Measurements from ENCODE around the gene TBL1Y.
"Not testable (repeated sequence)": the region's sequence is repeated elsewhere in the genome, so short reads cannot be mapped to it uniquely, and the experiment has no call there.

Gene TBL1Y

GRCh38 chrY:6910372-6911252, at the start of gene TBL1Y:
TBL1Y (plus strand) TSS chrY:6910697; CDS start chrY:7025085, 114,388 bp downstream.
- DNase-seq: no peak

GRCh38 chrY:6894496-6894895, 16.0 kb upstream of the TBL1Y start:
- no peak for DNase-seq

- no peak for DNase-seq
Observed at GRCh38 chrY:6895236-6895635, 15.3 kb upstream of the TBL1Y start.

GRCh38 chrY:6902116-6902515, 8.4 kb upstream of the TBL1Y start:
- DNase-seq: not testable (repeated sequence)

- DNase-seq: no peak
Observed at GRCh38 chrY:6907591-6907990, 2.9 kb upstream of the TBL1Y start.

GRCh38 chrY:6908021-6908420, 2.5 kb upstream of the TBL1Y start:
- not testable (repeated sequence) for DNase-seq

- DNase-seq: no peak
Observed at GRCh38 chrY:6909118-6909521, 1.4 kb upstream of the TBL1Y start.

GRCh38 chrY:6909856-6910255, 641 bp upstream of the TBL1Y start:
- DNase-seq: no peak

- DNase-seq: no peak
Observed at GRCh38 chrY:6911253-6911881, 870 bp downstream of the TBL1Y start, which contains the start of gene AMELY. AMELY (minus strand) TSS chrY:6911752; CDS start chrY:6872608, 39,144 bp downstream.

- DNase-seq: no peak
Observed at GRCh38 chrY:6913362-6913761, 2.9 kb downstream of the TBL1Y start.

GRCh38 chrY:6921061-6921460, 10.6 kb downstream of the TBL1Y start:
- no peak for DNase-seq

- DNase-seq: no peak
Observed at GRCh38 chrY:6928265-6928664, 17.8 kb downstream of the TBL1Y start.

- no peak for DNase-seq
Observed at GRCh38 chrY:6929237-6929636, 18.7 kb downstream of the TBL1Y start.

GRCh38 chrY:6931779-6932396, 21.4 kb downstream of the TBL1Y start:
- DNase-seq: no peak

GRCh38 chrY:6935497-6935896, 25.0 kb downstream of the TBL1Y start:
- no peak for DNase-seq

GRCh38 chrY:6947695-6948094, 37.2 kb downstream of the TBL1Y start:
- DNase-seq: no peak

- no peak for DNase-seq
Observed at GRCh38 chrY:6948378-6948777, 37.9 kb downstream of the TBL1Y start.

- no peak for DNase-seq
Observed at GRCh38 chrY:6949947-6950346, 39.5 kb downstream of the TBL1Y start.

GRCh38 chrY:6964732-6965131, 54.2 kb downstream of the TBL1Y start:
- DNase-seq: no peak

GRCh38 chrY:6966521-6966920, 56.0 kb downstream of the TBL1Y start:
- no peak for DNase-seq

- DNase-seq: no peak
Observed at GRCh38 chrY:6967736-6968135, 57.2 kb downstream of the TBL1Y start.

- DNase-seq: no peak
Observed at GRCh38 chrY:6968191-6968590, 57.7 kb downstream of the TBL1Y start.

- DNase-seq: no peak
Observed at GRCh38 chrY:6972271-6972887, 61.9 kb downstream of the TBL1Y start.
